Esophagus squamous epithelium (tissue), 5 donors: ENCODE data around the gene ZNF862. TPM values are rescaled to one million over a fixed set of nuclear protein-coding genes. Genes with fewer than 3 reads are reported as not detected.

ENCODE experiments used
- DNase-seq: peaks from one replicate; lab custom pipeline; 2025; lab: John Stamatoyannopoulos, UW
- H3K27ac ChIP-seq, 4 donors: fragments of 200-600 bp; sonication (generic); one replicate each; pipeline ENCODE4 v1.5.1; 2016 to 2019; ENCODE audit warnings: mild to moderate bottlenecking in 1 of 4
- H3K27me3 ChIP-seq, 4 donors: fragments of 200-600 bp; sonication (generic); 1 replicate in 3 of 4; 2 replicates in 1 of 4; pipeline versions ENCODE4 v1.5.1 to v1.6.0; 2017 to 2021; ENCODE audit warnings: antibody characterized with exemption in 1 of 4
- H3K36me3 ChIP-seq, 3 donors: fragments of 200-600 bp; sonication (generic); one replicate each; pipeline ENCODE4 v1.5.1; 2016 to 2019
- H3K4me1 ChIP-seq, 3 donors: fragments of 200-600 bp; sonication (generic); one replicate each; pipeline ENCODE4 v1.5.1; 2017 to 2019
- H3K4me3 ChIP-seq, 4 donors: fragments of 200-600 bp; sonication (generic); 1 replicate in 3 of 4; 2 replicates in 1 of 4; pipeline ENCODE4 v1.5.1; 2016 to 2019; ENCODE audit warnings: mild to moderate bottlenecking in 2 of 4, moderate library complexity in 1 of 4
- H3K9me3 ChIP-seq, 3 donors: fragments of 200-600 bp; sonication (generic); one replicate each; pipeline ENCODE4 v1.5.1; 2016 to 2019
- CTCF ChIP-seq, 6 experiments: fragments of 450-650 bp in 4 of 6; fragments of 200-600 bp in 2 of 6; sonication (generic) in 2 of 6; IDR thresholded peaks; one replicate each; pipeline ENCODE4 v1.5.1; 2016 to 2019; ENCODE audit warnings: antibody characterized with exemption in 6 of 6, mild to moderate bottlenecking in 4 of 6, moderate library complexity in 4 of 6
- POLR2A ChIP-seq, 4 donors: fragments of 450-650 bp; IDR thresholded peaks; one replicate each; pipeline ENCODE4 v1.6.1; 2017; ENCODE audit warnings: antibody characterized with exemption in 4 of 4, mild to moderate bottlenecking in 4 of 4, moderate library complexity in 3 of 4
- WGBS, 2 donors: methylation state at CpG; one replicate each; pipeline ENCODE4 v1.1.5; 2018; 5-methylcytosine and 5-hydroxymethylcytosine counted together
- intact Hi-C: fragments of 100-400 bp; cut with DNase I; formaldehyde crosslinking; loops from one replicate; pipeline ENCODE4 v1.15.0; 2022
- total RNA-seq, 4 donors: library from RNA; depleted of rRNA; stranded (reverse); fragments of >200 nt; gene quantifications; one replicate each; pipeline ENCODE4 v1.1.0, GENCODE V29; 2016
- donor health status: DM: yes; HTN: yes; CAD: no.

The ZNF862 gene
- total RNA-seq, 4 donors from 2014 or later: 7.1 to 13.2 (median 9.9) TPM

- Histone ChIP-seq H3K4me3 (no peak overlapping the region), H3K4me1 (peaks cover 0 to 18% (median 4%) of the 10 kb centered on the region in 3 donors), H3K36me3 (peaks cover 0 to 79% (median 13%) of the 10 kb centered on the region in 3 donors), H3K27me3 (no peaks in the 10 kb centered on the region), H3K27ac (no peak overlapping the region), H3K9me3 (no peaks in the 10 kb centered on the region)
- 93 to 100% methylated on average over 1 to 3 of the region's 8 CpGs for WGBS, 2 donors
- DNase-seq: no peak
- intact Hi-C loops: no loop called here
- TF ChIP-seq CTCF (IDR thresholded peaks at IDR 0.05) (no peak), POLR2A (IDR thresholded peaks at IDR 0.05) (no peak)
Observed at GRCh38 chr7:149864023-149864422, 25.8 kb downstream of the ZNF862 start.

- no peak for DNase-seq
- TF ChIP-seq CTCF (IDR thresholded peaks at IDR 0.05) (no peak), POLR2A (IDR thresholded peaks at IDR 0.05) (no peak)
- intact Hi-C loops: no loop called here
- Histone ChIP-seq H3K27me3 (no peaks in the 10 kb centered on the region), H3K27ac (peak overlapping the region in 1 of 4 donors; percentile 70), H3K4me1 (peaks cover 0 to 25% (median 4%) of the 10 kb centered on the region in 3 donors), H3K4me3 (no peak overlapping the region), H3K36me3 (peaks cover 0 to 72% (median 13%) of the 10 kb centered on the region in 3 donors), H3K9me3 (no peaks in the 10 kb centered on the region)
- WGBS, 2 donors: 92% methylated on average over 5 of the region's 12 CpGs; no CpG with 5 or more reads in 1 of the 2 donors
Observed at GRCh38 chr7:149864751-149865150, 26.6 kb downstream of the ZNF862 start.

DNA sequence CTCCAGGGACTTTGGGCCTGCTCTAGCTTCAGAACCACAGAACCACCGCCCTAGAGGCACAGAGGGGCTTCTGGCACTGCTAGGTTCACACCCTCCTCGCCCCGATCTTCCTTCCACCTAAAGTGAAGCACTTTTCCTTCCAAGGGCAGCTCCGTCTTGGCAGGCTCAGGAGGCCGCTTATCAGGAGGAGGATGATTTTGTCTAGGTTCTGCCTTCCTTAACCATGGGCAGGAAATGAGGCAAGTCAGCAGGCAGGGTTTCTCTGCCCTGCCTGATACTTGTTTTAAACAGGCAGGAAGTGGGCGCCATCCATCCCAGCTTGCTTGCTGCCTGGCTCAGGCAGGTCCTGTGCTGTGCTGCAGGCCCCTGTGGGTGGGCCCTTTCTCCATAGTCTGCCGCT is 27.3 kb downstream of the ZNF862 start:
- Histone ChIP-seq H3K4me3 (no peak overlapping the region), H3K27ac (peak overlapping the region in 2 of 4 donors; percentile 43 to 70), H3K9me3 (no peaks in the 10 kb centered on the region), H3K4me1 (peaks cover 0 to 28% (median 4%) of the 10 kb centered on the region in 3 donors), H3K27me3 (no peaks in the 10 kb centered on the region), H3K36me3 (peaks cover 0 to 65% (median 13%) of the 10 kb centered on the region in 3 donors)
- WGBS, 2 donors: 57 to 100% methylated on average over 1 to 2 of the region's 7 CpGs
- intact Hi-C loops: no loop called here
- no peak for DNase-seq
- TF ChIP-seq POLR2A (IDR thresholded peaks at IDR 0.05) (no peak), CTCF (IDR thresholded peaks at IDR 0.05) (no peak)

- H3K27ac ChIP-seq: no peak overlapping the region
- intact Hi-C loops: no loop called here
- no peak for TF ChIP-seq POLR2A (IDR thresholded peaks at IDR 0.05)
- no peak for TF ChIP-seq CTCF (IDR thresholded peaks at IDR 0.05)
- 78 to 80% methylated on average over 2 to 10 of the region's 16 CpGs for WGBS, 2 donors
- no peaks in the 10 kb centered on the region for H3K9me3 ChIP-seq
- peaks cover 0 to 56% (median 13%) of the 10 kb centered on the region in 3 donors for H3K36me3 ChIP-seq
- no peak overlapping the region for H3K4me3 ChIP-seq
- DNase-seq: no peak
- H3K4me1 ChIP-seq: peaks cover 0 to 34% (median 4%) of the 10 kb centered on the region in 3 donors
- no peaks in the 10 kb centered on the region for H3K27me3 ChIP-seq
Observed at GRCh38 chr7:149866139-149866778, 28.1 kb downstream of the ZNF862 start.

DNA sequence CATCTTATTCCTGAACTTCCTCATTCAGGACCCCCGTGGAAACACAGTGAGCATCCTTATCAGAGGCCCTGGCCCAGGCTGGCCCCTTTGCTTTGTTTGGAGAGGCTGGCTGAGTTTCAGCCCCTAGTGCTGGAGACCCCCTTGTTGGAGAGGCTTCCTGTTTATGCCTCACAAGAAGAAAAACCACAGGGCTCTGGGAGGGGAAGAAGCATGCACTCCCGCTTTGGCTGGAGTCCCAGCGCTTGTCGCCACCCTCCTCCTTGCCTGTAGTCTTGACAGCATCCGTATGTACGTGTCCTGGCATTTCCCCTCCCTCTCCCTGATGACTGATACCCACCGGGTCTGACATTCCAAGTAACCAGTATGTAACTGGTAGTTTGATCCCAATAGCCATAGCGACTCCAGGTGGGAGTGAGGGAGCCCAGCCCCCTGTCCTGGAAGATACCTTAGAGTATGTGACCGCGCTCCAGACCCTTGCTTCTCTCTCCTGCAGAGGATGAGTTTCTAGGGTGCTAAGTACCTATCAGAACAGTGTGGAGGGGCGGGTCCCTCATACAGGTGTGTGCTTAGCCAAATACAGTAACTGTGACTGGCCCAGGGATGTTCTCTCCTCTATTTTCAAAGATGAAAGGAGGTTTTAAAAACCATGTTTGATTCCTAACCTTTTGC is 28.7 kb downstream of the ZNF862 start:
- no peak for DNase-seq
- Histone ChIP-seq H3K4me3 (no peak overlapping the region), H3K4me1 (peaks cover 0 to 38% (median 4%) of the 10 kb centered on the region in 3 donors), H3K9me3 (no peaks in the 10 kb centered on the region), H3K27ac (no peak overlapping the region), H3K36me3 (peaks cover 0 to 50% (median 13%) of the 10 kb centered on the region in 3 donors), H3K27me3 (no peaks in the 10 kb centered on the region)
- WGBS, 2 donors: 54 to 56% methylated on average over 8 to 11 of the region's 11 CpGs
- intact Hi-C loops: no loop called here
- TF ChIP-seq CTCF (IDR thresholded peaks at IDR 0.05) (no peak), POLR2A (IDR thresholded peaks at IDR 0.05) (no peak)
